ENCODE results near the gene RBM47.

DNA sequence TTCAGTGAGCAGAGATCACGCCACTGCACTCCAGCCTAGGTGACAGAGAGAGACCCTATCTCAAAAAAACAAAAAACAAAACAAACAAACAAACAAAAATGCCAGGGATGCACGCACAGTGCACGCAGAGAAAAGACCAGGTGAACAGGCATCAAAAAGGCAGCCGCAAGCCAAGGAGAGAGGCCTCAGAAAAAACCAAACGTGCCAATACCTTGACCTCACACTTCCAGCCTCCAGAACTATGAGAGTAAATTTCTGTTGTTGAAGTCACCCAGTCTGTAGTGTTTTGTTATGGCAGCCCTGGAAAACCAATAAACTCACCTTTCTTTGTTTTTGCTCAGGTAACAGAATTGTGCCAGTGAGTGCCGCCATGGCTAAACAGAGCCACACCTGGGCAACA, 228.6 kb downstream of the RBM47 start:
- TF ChIP-seq, protein P1, sequence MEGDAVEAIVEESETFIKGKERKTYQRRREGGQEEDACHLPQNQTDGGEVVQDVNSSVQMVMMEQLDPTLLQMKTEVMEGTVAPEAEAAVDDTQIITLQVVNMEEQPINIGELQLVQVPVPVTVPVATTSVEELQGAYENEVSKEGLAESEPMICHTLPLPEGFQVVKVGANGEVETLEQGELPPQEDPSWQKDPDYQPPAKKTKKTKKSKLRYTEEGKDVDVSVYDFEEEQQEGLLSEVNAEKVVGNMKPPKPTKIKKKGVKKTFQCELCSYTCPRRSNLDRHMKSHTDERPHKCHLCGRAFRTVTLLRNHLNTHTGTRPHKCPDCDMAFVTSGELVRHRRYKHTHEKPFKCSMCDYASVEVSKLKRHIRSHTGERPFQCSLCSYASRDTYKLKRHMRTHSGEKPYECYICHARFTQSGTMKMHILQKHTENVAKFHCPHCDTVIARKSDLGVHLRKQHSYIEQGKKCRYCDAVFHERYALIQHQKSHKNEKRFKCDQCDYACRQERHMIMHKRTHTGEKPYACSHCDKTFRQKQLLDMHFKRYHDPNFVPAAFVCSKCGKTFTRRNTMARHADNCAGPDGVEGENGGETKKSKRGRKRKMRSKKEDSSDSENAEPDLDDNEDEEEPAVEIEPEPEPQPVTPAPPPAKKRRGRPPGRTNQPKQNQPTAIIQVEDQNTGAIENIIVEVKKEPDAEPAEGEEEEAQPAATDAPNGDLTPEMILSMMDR (IDR thresholded peaks at IDR 0.05; ENCODE audit: insufficient read depth, low read length, poor library complexity, severe bottlenecking), result no peak
- TF ChIP-seq EZH2phosphoT487 (conservative IDR thresholded peaks at IDR 0.05; ENCODE audit: low read length), result no peak
